NT2/D1 (cell line): ENCODE measurements around the gene GLOD4.

Experiments
- SUZ12 ChIP-seq: IDR thresholded peaks from 2 replicates; pipeline ENCODE4 v1.6.1; 2011; ENCODE audit not compliant: insufficient read length, insufficient read depth; ENCODE audit errors: extremely low read depth
- ZNF274 ChIP-seq: IDR thresholded peaks from 2 replicates; pipeline ENCODE4 v1.6.1; 2011; ENCODE audit warnings: mild to moderate bottlenecking, low read depth, low read length

GRCh38 chr17:720706-721539 lies 61.2 kb downstream of the GLOD4 start:
- TF ChIP-seq SUZ12, result no peak
- TF ChIP-seq ZNF274, result no peak
